GM04504 (cell line): ENCODE measurements around the gene COMT.
"Not testable (repeated sequence)": the region's sequence is repeated elsewhere in the genome, so short reads cannot be mapped to it uniquely, and the experiment has no call there.

Experiments used
- DNase-seq: peaks from one replicate; pipeline ENCODE4 v3.0.0-alpha.2; 2012; ENCODE audit warnings: low read depth

COMT gene

GRCh38 chr22:19941365-19942082 is at the start of gene COMT, which contains the start of gene TXNRD2:
Gene COMT (plus strand): TSS chr22:19941772. CDS start chr22:19962527, 20,755 bp downstream.
Gene TXNRD2 (minus strand): TSS chr22:19941818. CDS start chr22:19941803, 15 bp downstream.
- peak; percentile 44 for DNase-seq

GRCh38 chr22:19892257-19892879 is 49.2 kb upstream of the COMT start:
- no peak for DNase-seq

GRCh38 chr22:19892925-19893324 is 48.6 kb upstream of the COMT start:
- DNase-seq = no peak

- DNase-seq = no peak
Measured at GRCh38 chr22:19893363-19893762, 48.2 kb upstream of the COMT start.

- no peak for DNase-seq
Measured at GRCh38 chr22:19895160-19895849, 46.3 kb upstream of the COMT start.

GRCh38 chr22:19896665-19897355 is 44.8 kb upstream of the COMT start:
- DNase-seq = no peak

GRCh38 chr22:19897726-19898125 is 43.8 kb upstream of the COMT start:
- no peak for DNase-seq

GRCh38 chr22:19898145-19898544 is 43.4 kb upstream of the COMT start:
- DNase-seq = no peak

- no peak for DNase-seq
Measured at GRCh38 chr22:19898831-19899567, 42.6 kb upstream of the COMT start.

- no peak for DNase-seq
Measured at GRCh38 chr22:19900707-19901436, 40.7 kb upstream of the COMT start.

GRCh38 chr22:19901577-19902244 is 39.9 kb upstream of the COMT start:
- no peak for DNase-seq

GRCh38 chr22:19902245-19902715 is 39.3 kb upstream of the COMT start:
- DNase-seq = no peak

GRCh38 chr22:19903031-19903430 is 38.5 kb upstream of the COMT start:
- no peak for DNase-seq

GRCh38 chr22:19903513-19903912 is 38.1 kb upstream of the COMT start:
- no peak for DNase-seq

GRCh38 chr22:19904174-19904856 is 37.3 kb upstream of the COMT start:
- DNase-seq = no peak

GRCh38 chr22:19904935-19905334 is 36.6 kb upstream of the COMT start:
- DNase-seq = no peak

- no peak for DNase-seq
Measured at GRCh38 chr22:19905347-19906276, 36.0 kb upstream of the COMT start.

GRCh38 chr22:19906864-19907263 is 34.7 kb upstream of the COMT start:
- DNase-seq = not testable (repeated sequence)

GRCh38 chr22:19907902-19908301 is 33.7 kb upstream of the COMT start:
- not testable (repeated sequence) for DNase-seq
